SK-N-SH (cell line): Measurements from ENCODE around the gene C3AR1. TPM values are rescaled to one million over a fixed set of nuclear protein-coding genes. Genes with fewer than 3 reads are reported as not detected.

ENCODE experiments used
- CTCF ChIA-PET: fragments of 300-600, 350-600 bp; formaldehyde crosslinking; extraction: SDS; loops from one replicate; lab custom pipeline; 2021; lab: Yijun Ruan, JAX
- POLR2A ChIA-PET: fragments of 350-600 bp; sonication (Branson Sonifier 250); formaldehyde crosslinking; extraction: SDS; loops from one replicate; lab custom pipeline; 2020; ENCODE audit warnings: antibody characterized with exemption, inconsistent platforms; lab: Yijun Ruan, JAX
- DNase-seq: peaks from one replicate; pipeline ENCODE4 v3.0.0; 2012
- H2AFZ ChIP-seq: fragments of 200-600 bp; sonication (generic); 2 replicates; pipeline ENCODE4 v1.8.1; 2016; ENCODE audit warnings: antibody characterized with exemption, mild to moderate bottlenecking, low read depth
- H3F3A ChIP-seq: fragments of 200-600 bp; sonication (generic); replicated peaks from 2 replicates; pipeline ENCODE3; 2016; ENCODE audit warnings: antibody characterized with exemption, mild to moderate bottlenecking; ENCODE audit not compliant: insufficient read depth
- H3K27ac ChIP-seq, 2 experiments: fragments of 200-500 bp in 1 of 2; fragments of 200-600 bp in 1 of 2; sonication (Bioruptor generic) in 1 of 2; sonication (generic), shearing (Covaris generic) in 1 of 2; 2 replicates each; pipeline versions ENCODE4 v1.5.1 to v1.6.1; 2014 to 2016; ENCODE audit warnings: low read depth in 2 of 2, inconsistent platforms in 1 of 2, low read length in 1 of 2, mild to moderate bottlenecking in 1 of 2, mixed read lengths in 1 of 2
- H3K27me3 ChIP-seq: fragments of 200-600 bp; sonication (generic), shearing (Covaris generic); 2 replicates; pipeline ENCODE4 v1.6.1; 2016; ENCODE audit warnings: mixed run types; ENCODE audit not compliant: insufficient read depth
- H3K36me3 ChIP-seq, 2 experiments: fragments of 200-500 bp in 1 of 2; fragments of 200-600 bp in 1 of 2; sonication (Bioruptor generic) in 1 of 2; sonication (generic) in 1 of 2; replicated peaks in 1 of 2; 2 replicates each; pipeline versions ENCODE3 to v1.5.1; 2014 to 2016; ENCODE audit warnings: low read length in 1 of 2, mild to moderate bottlenecking in 1 of 2; ENCODE audit not compliant: insufficient read depth in 2 of 2, control insufficient read depth in 1 of 2
- H3K4me1 ChIP-seq, 2 experiments: fragments of 200-500 bp in 1 of 2; fragments of 200-600 bp in 1 of 2; sonication (Bioruptor generic) in 1 of 2; sonication (generic), shearing (Covaris generic) in 1 of 2; 2 replicates each; pipeline versions ENCODE4 v1.5.1 to v1.6.1; 2014 to 2016; ENCODE audit warnings: low read depth in 1 of 2, low read length in 1 of 2, mixed run types in 1 of 2; ENCODE audit not compliant: insufficient read depth in 2 of 2, control insufficient read depth in 1 of 2
- H3K4me2 ChIP-seq: fragments of 200-600 bp; sonication (generic), shearing (Covaris generic); 2 replicates; pipeline ENCODE4 v1.6.1; 2017; ENCODE audit warnings: mixed run types
- H3K4me3 ChIP-seq, 2 experiments: fragments of 200-500 bp in 1 of 2; fragments of 200-600 bp in 1 of 2; sonication (Bioruptor generic) in 1 of 2; sonication (generic), shearing (Covaris generic) in 1 of 2; 2 replicates each; pipeline versions ENCODE4 v1.5.1 to v1.8.1; 2014 to 2016; ENCODE audit warnings: low read depth in 2 of 2, inconsistent platforms in 1 of 2, low read length in 1 of 2, mild to moderate bottlenecking in 1 of 2, mixed read lengths in 1 of 2, moderate library complexity in 1 of 2
- H3K79me2 ChIP-seq: fragments of 200-600 bp; sonication (generic); 2 replicates; pipeline ENCODE4 v1.8.1; 2017; ENCODE audit warnings: mild to moderate bottlenecking; ENCODE audit not compliant: insufficient read depth
- H3K9ac ChIP-seq: fragments of 200-600 bp; sonication (generic); 2 replicates; pipeline ENCODE4 v1.6.1; 2017; ENCODE audit warnings: mixed run types
- H3K9me2 ChIP-seq: fragments of 200-600 bp; sonication (generic); 2 replicates; pipeline ENCODE4 v1.6.1; 2017; ENCODE audit warnings: mixed run types
- H3K9me3 ChIP-seq: fragments of 200-600 bp; sonication (generic); 2 replicates; pipeline ENCODE4 v1.6.1; 2017; ENCODE audit warnings: mixed run types, mild to moderate bottlenecking, moderate library complexity
- H4K20me1 ChIP-seq: fragments of 200-600 bp; sonication (generic); 2 replicates; pipeline ENCODE4 v1.6.1; 2017; ENCODE audit warnings: mild to moderate bottlenecking, mixed run types; ENCODE audit not compliant: insufficient read depth
- CHD2 ChIP-seq: fragments of 150-350 bp; IDR thresholded peaks from 2 replicates; pipeline ENCODE4 v1.6.1; 2018; ENCODE audit warnings: low read length; ENCODE audit not compliant: partially characterized antibody
- ELF1 ChIP-seq: IDR thresholded peaks from 2 replicates; pipeline ENCODE4 v1.4.0; 2012
- EP300 ChIP-seq, 2 experiments: IDR thresholded peaks; 2 replicates each; pipeline versions ENCODE4 v1.4.0 to v1.6.1; 2012; ENCODE audit warnings: borderline replicate concordance in 1 of 2, low read depth in 1 of 2, low read length in 1 of 2
- MXI1 ChIP-seq: IDR thresholded peaks from 2 replicates; pipeline ENCODE4 v1.6.1; 2012; ENCODE audit warnings: mild to moderate bottlenecking, low read depth, low read length, improper control_type of control experiment
- NFIC ChIP-seq: IDR thresholded peaks from 2 replicates; pipeline ENCODE4 v1.4.0; 2012; ENCODE audit warnings: borderline replicate concordance
- NRF1 ChIP-seq: IDR thresholded peaks from 2 replicates; pipeline ENCODE4 v1.6.1; 2012; ENCODE audit warnings: low read depth, mild to moderate bottlenecking, low read length
- PBX3 ChIP-seq: IDR thresholded peaks from 2 replicates; pipeline ENCODE4; 2012
- REST ChIP-seq: IDR thresholded peaks from 2 replicates; pipeline ENCODE4 v1.6.1; 2012; ENCODE audit warnings: mild to moderate bottlenecking, low read depth, low read length, moderate library complexity
- RFX5 ChIP-seq: IDR thresholded peaks from 2 replicates; pipeline ENCODE4 v1.6.1; 2012; ENCODE audit warnings: mild to moderate bottlenecking, improper control_type of control experiment, low read length
- TCF12 ChIP-seq: IDR thresholded peaks from 2 replicates; pipeline ENCODE4 v1.4.0; 2012
- USF1 ChIP-seq: IDR thresholded peaks from 2 replicates; pipeline ENCODE4 v1.4.0; 2012; ENCODE audit warnings: low read depth, borderline replicate concordance
- YY1 ChIP-seq: IDR thresholded peaks from 2 replicates; pipeline ENCODE4 v1.4.0; 2012; ENCODE audit warnings: low read depth, mild to moderate bottlenecking
- WGBS: methylation state at CpG from one replicate; pipeline ENCODE4 v1.1.6; 2017; ENCODE audit warnings: low lambda C conversion rate; 5-methylcytosine and 5-hydroxymethylcytosine counted together
- polyA plus RNA-seq, 3 experiments: library from polyadenylated mRNA; depleted of rRNA; stranded (reverse); fragments of >200 nt; gene quantifications; 2 replicates each; pipeline ENCODE4 v1.2.3, GENCODE V29; 2012

C3AR1 gene
- polyA plus RNA-seq, 1 of the 3 experiments (the other 2 are of a cell fraction): 1.4 TPM

GRCh38 chr12:8040791-8041190 is 25.4 kb downstream of the C3AR1 start:
- WGBS: 94% methylated on average over 1 of the region's 1 CpG
- no peak overlapping the region for H3K9ac ChIP-seq
- H3K27me3 ChIP-seq: no peaks in the 10 kb centered on the region
- no peak for DNase-seq
- H3K4me1 ChIP-seq: peaks cover 14 to 21% of the 10 kb centered on the region in 2 experiments; a peak in 3 of 4 replicates
- H3K27ac ChIP-seq: no peak overlapping the region
- no peaks in the 10 kb centered on the region for H3K9me2 ChIP-seq
- ChIA-PET POLR2A (no interaction called here), CTCF (interaction anchor here (0.9 to 7.2 kb wide), 2 partner anchors 39 to 196 kb away, joined by 3 to 89 read pairs; partner anchors contain the start of gene NECAP1)
- H3K4me3 ChIP-seq: no peak overlapping the region
- H4K20me1 ChIP-seq: peaks cover 17% of the 10 kb centered on the region
- no peaks in the 10 kb centered on the region for H3F3A ChIP-seq
- peaks cover 38% of the 10 kb centered on the region; the same call in 1 of the 2 replicates for H3K79me2 ChIP-seq
- H3K36me3 ChIP-seq: peaks cover 13 to 35% of the 10 kb centered on the region in 2 experiments
- no peak overlapping the region for H2AFZ ChIP-seq
- H3K9me3 ChIP-seq: no peaks in the 10 kb centered on the region
- TF ChIP-seq CHD2: no peak
- no peak for TF ChIP-seq TCF12
- TF ChIP-seq EP300 (IDR thresholded peaks at IDR 0.05; ENCODE audit: borderline replicate concordance in 1 of 2, low read depth in 1 of 2, low read length in 1 of 2): no peak
- no peak for TF ChIP-seq RFX5
- no peak for TF ChIP-seq NFIC
- TF ChIP-seq USF1: no peak
- TF ChIP-seq PBX3: no peak
- TF ChIP-seq REST: no peak
- no peak for TF ChIP-seq NRF1
- no peak for TF ChIP-seq MXI1
- no peak for TF ChIP-seq ELF1
- TF ChIP-seq YY1: no peak
- no peak overlapping the region for H3K4me2 ChIP-seq
